CD4-positive, alpha-beta T cell treated with Interleukin-12 subunit alpha and Interleukin-12 subunit beta, for 1 hour (primary cell): ENCODE measurements around the gene TCTA.

Experiments
- DNase-seq: peaks from one replicate; pipeline ENCODE4 v3.0.0-alpha.2; 2020

Gene TCTA

DNA sequence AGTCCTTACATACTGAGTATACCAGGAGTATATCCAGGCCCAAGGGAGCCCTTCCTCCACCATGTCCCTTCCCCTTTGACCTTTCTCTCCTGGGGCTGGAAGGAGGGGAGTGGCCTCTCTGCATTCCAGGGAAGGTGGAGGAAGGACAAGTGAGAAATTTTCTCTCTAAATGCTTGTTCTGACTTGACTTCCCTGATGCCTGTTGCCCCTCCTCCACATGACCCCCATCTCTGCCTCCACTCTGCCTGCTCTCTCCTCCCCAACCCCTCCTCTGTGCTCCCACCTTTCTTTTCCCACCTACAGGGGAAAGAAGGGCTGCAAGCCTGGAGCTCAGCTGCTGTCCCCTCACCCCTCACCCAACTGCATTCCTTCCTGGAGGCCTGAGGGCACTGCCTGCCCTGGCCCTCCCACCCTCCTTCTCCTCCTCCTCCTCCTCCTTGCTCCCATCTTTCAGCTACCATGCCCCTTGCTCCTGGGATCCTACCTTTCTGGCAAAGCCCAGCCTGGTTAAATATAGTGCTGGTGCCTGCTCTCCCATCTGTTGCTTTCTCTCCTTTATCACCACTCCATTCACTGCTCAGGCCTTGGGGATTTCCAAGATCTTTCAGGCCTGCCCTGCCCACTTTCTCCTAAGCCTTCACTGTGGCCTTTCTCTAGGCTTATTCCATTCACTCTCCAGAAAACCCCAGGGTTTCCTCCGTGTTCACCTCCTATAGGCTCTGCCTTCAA lies 49.4 kb downstream of the TCTA start:
- DNase-seq: no peak

GRCh38 chr3:49462222-49462621 lies 50.0 kb downstream of the TCTA start:
- DNase-seq: no peak

DNA sequence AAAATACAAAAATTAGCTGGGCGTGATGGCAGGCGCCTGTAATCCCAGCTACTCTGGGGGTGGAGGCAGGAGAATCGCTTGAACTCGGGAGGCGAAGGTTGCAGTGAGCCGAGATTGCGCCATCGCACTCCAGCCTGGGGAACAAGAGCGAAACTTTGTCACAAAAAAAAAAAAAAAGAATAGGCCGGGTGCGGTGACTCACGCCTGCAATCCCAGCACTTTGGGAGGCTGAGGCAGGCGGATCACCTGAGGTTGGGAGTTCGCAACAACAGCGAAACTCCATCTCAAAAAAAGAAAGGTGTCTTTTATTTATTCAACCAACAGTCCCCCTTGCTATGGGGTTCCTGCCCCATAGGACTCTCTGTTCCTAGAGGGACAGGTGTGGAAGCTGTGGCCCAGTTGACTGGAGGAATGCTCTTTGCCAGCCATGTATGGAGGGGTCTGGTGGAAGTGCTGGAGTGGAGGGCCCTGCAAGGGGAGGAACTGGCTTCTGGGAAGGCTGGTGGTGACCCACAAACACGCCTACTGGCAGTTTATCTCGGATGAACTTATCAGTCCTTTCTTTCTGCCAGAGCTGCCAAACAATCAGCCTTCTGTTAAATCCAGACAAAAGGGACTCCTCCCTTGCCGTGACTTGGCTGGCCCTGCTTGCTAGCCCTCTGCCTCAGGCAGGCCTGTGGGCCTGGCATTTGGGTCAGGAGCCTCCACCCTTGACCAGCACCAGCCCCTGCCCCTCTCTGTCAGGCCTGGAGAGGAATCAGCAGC lies 53.2 kb downstream of the TCTA start:
- no peak for DNase-seq
